Natural killer cell (primary cell): ENCODE data around the gene IGSF1. TPM values are rescaled to one million over a fixed set of nuclear protein-coding genes. Genes with fewer than 3 reads are reported as not detected.

Source experiments
- ATAC-seq, 3 donors: fragments of 150-1000 bp in 2 of 3; fragments of 200-7000 bp in 1 of 3; cut with Tn5 transposase; 1 replicate in 1 of 3; 2 replicates in 2 of 3; pipeline ENCODE4 v1.10.0; 2021; ENCODE audit warnings: mild to moderate bottlenecking in 2 of 3, moderate library complexity in 2 of 3
- DNase-seq, 2 donors: peaks; one replicate each; pipeline versions ENCODE4 v3.0.0 to v3.0.0-alpha.2; 2013 to 2021; ENCODE audit warnings: mixed read lengths in 1 of 2
- H3K27ac ChIP-seq: one replicate; pipeline ENCODE4 v1.5.1; 2013; ENCODE audit warnings: mild to moderate bottlenecking, low read length
- H3K27me3 ChIP-seq: one replicate; pipeline ENCODE4 v1.6.1; 2013; ENCODE audit warnings: low read length; ENCODE audit not compliant: control insufficient read depth, insufficient read depth
- H3K36me3 ChIP-seq: one replicate; pipeline ENCODE4 v1.6.1; 2013; ENCODE audit warnings: low read length; ENCODE audit not compliant: control insufficient read depth, insufficient read depth
- H3K4me1 ChIP-seq: one replicate; pipeline ENCODE4 v1.6.1; 2013; ENCODE audit warnings: low read length; ENCODE audit not compliant: control insufficient read depth, insufficient read depth
- H3K4me3 ChIP-seq: one replicate; pipeline ENCODE4 v1.5.1; 2013; ENCODE audit warnings: low read length
- H3K9me3 ChIP-seq: one replicate; pipeline ENCODE4 v1.6.1; 2013; ENCODE audit warnings: low read length; ENCODE audit not compliant: control insufficient read depth, insufficient read depth
- H3K27ac Mint-ChIP-seq, 2 donors: one replicate each; pipeline ENCODE4 v1.8.0; 2022; ENCODE audit warnings: mild to moderate bottlenecking in 2 of 2, mixed read lengths in 2 of 2, moderate library complexity in 1 of 2
- H3K27me3 Mint-ChIP-seq, 2 donors: one replicate each; pipeline ENCODE4 v1.8.0; 2022; ENCODE audit warnings: low read depth in 2 of 2, mixed read lengths in 2 of 2
- H3K36me3 Mint-ChIP-seq: one replicate; pipeline ENCODE4 v1.8.0; 2022; ENCODE audit warnings: mixed read lengths
- H3K4me1 Mint-ChIP-seq, 2 donors: one replicate each; pipeline ENCODE4 v1.8.0; 2022; ENCODE audit warnings: mixed read lengths in 2 of 2
- H3K4me3 Mint-ChIP-seq: one replicate; pipeline ENCODE4 v1.8.0; 2022; ENCODE audit warnings: mild to moderate bottlenecking, moderate library complexity, mixed read lengths
- H3K9me3 Mint-ChIP-seq, 2 donors: one replicate each; pipeline ENCODE4 v1.8.0; 2022; ENCODE audit warnings: mixed read lengths in 2 of 2
- WGBS: methylation state at CpG from one replicate; pipeline ENCODE4 v1.1.7; 2013; ENCODE audit warnings: missing lambda C conversion rate; ENCODE audit not compliant: insufficient coverage; 5-methylcytosine and 5-hydroxymethylcytosine counted together
- intact Hi-C: fragments of 100-400 bp; cut with micrococcal nuclease; formaldehyde crosslinking; loops from one replicate; pipeline ENCODE4 v1.14.2; 2022
- total RNA-seq, 4 donors: library from RNA; stranded (reverse); fragments of 120-200 nt in 1 of 4; gene quantifications; one replicate each; pipeline versions ENCODE4 v1.2.3 to v1.2.4, GENCODE V29; 2013 to 2022
- TF ChIP-seq, protein P1 (sequence below): fragments of 200-600 bp; IDR thresholded peaks from one replicate; pipeline ENCODE4 v1.8.0; 2022; ENCODE audit warnings: antibody characterized with exemption

Gene IGSF1
- total RNA-seq, 3 donors from 2014 or later (not counting 1 experiment from before 2014, with no cell fraction given) = not detected

DNA sequence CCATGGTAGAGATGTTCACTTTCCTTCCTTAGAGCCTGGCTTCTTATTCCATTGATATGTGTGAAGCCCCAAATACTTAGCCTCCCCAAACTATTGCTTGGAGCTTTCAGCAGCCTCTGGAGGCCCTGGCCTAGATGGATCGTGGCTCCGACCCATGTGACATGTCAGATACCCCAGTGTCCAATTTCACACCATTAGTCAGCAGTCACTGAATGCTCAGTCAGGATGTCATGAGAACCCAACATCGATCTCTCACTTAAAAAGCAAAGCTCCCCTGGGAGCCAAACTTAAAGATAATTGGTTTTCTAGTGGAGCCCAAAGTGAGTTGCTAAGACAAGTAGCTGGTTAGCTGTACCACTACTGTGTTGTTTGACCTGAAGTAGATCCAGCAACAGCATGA is 41.6 kb upstream of the IGSF1 start:
- Histone ChIP-seq H3K27ac (no peak overlapping the region), H3K27me3 (no peaks in the 10 kb centered on the region), H3K36me3 (no peaks in the 10 kb centered on the region), H3K4me3 (no peak overlapping the region), H3K4me1 (no peaks in the 10 kb centered on the region), H3K9me3 (no peaks in the 10 kb centered on the region)
- intact Hi-C loops = no loop called here
- Mint-ChIP-seq H3K4me1 (no peaks in the 10 kb centered on the region), H3K9me3 (peaks cover 0 to 3% of the 10 kb centered on the region in 2 donors), H3K27ac (no peak overlapping the region), H3K36me3 (no peaks in the 10 kb centered on the region), H3K4me3 (no peak overlapping the region), H3K27me3 (peaks cover 0 to 8% of the 10 kb centered on the region in 2 donors)
- ATAC-seq = no peak
- WGBS = 90% methylated on average over 3 of the region's 3 CpGs
- DNase-seq = no peak
- TF ChIP-seq, protein P1, sequence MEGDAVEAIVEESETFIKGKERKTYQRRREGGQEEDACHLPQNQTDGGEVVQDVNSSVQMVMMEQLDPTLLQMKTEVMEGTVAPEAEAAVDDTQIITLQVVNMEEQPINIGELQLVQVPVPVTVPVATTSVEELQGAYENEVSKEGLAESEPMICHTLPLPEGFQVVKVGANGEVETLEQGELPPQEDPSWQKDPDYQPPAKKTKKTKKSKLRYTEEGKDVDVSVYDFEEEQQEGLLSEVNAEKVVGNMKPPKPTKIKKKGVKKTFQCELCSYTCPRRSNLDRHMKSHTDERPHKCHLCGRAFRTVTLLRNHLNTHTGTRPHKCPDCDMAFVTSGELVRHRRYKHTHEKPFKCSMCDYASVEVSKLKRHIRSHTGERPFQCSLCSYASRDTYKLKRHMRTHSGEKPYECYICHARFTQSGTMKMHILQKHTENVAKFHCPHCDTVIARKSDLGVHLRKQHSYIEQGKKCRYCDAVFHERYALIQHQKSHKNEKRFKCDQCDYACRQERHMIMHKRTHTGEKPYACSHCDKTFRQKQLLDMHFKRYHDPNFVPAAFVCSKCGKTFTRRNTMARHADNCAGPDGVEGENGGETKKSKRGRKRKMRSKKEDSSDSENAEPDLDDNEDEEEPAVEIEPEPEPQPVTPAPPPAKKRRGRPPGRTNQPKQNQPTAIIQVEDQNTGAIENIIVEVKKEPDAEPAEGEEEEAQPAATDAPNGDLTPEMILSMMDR = no peak

DNA sequence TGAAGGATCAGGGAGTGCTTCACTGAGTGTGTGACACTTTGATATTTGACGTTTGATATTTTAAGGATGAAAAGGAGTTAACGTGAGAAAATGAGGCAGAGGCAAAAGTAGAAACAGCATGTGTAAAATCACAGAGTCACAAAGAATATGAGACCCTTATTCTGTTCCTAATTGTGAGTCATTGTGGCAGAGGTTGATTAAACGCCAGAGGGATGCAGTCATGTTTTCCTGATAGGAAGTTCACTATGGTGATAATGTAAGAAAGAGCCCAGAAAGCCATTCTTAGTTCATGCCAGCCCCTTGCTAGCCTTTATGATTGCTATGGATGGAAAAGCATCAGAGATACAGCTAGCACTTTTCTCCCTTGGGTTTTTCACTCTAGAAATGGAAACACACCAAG is 33.5 kb upstream of the IGSF1 start:
- intact Hi-C loops = no loop called here
- TF ChIP-seq, protein P1 = no peak
- H3K4me1 Mint-ChIP-seq = no peaks in the 10 kb centered on the region
- H3K36me3 ChIP-seq = no peaks in the 10 kb centered on the region
- H3K27ac Mint-ChIP-seq = no peak overlapping the region
- peaks cover 0 to 3% of the 10 kb centered on the region in 2 donors for H3K9me3 Mint-ChIP-seq
- peaks cover 0 to 21% of the 10 kb centered on the region in 2 donors for H3K27me3 Mint-ChIP-seq
- DNase-seq = no peak
- 68% methylated on average over 3 of the region's 3 CpGs for WGBS
- no peak overlapping the region for H3K4me3 Mint-ChIP-seq
- H3K27ac ChIP-seq = no peak overlapping the region
- no peaks in the 10 kb centered on the region for H3K36me3 Mint-ChIP-seq
- no peaks in the 10 kb centered on the region for H3K4me1 ChIP-seq
- no peak overlapping the region for H3K4me3 ChIP-seq
- no peaks in the 10 kb centered on the region for H3K9me3 ChIP-seq
- no peak for ATAC-seq
- H3K27me3 ChIP-seq = no peaks in the 10 kb centered on the region

DNA sequence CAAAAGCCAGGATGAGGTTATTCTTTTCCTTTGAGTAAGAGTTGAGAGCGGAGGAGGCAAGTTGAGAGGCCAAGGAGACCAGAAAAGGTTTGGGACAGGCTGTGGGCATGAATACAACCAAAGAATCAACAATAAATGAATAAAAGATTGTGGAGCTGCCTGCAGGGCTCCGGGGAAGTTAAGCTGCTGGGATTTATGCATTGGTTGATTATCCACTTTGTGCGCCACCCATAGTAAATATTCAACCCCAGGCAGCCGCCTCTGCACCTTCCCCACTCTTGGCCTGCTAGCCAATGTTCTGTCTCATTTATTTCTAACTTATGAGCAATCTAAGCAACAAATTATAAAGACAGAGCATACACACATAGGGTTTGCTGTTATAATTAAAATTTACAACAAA is 28.2 kb upstream of the IGSF1 start:
- H3K4me1 ChIP-seq = no peaks in the 10 kb centered on the region
- H3K4me3 ChIP-seq = no peak overlapping the region
- H3K9me3 ChIP-seq = no peaks in the 10 kb centered on the region
- Mint-ChIP-seq H3K27me3 (peaks cover 0 to 22% of the 10 kb centered on the region in 2 donors), H3K27ac (no peak overlapping the region), H3K36me3 (no peaks in the 10 kb centered on the region), H3K4me1 (no peaks in the 10 kb centered on the region), H3K9me3 (no peaks in the 10 kb centered on the region), H3K4me3 (no peak overlapping the region)
- H3K36me3 ChIP-seq = no peaks in the 10 kb centered on the region
- no peak overlapping the region for H3K27ac ChIP-seq
- TF ChIP-seq, protein P1 = no peak
- no peaks in the 10 kb centered on the region for H3K27me3 ChIP-seq
- ATAC-seq (no peak), DNase-seq (no peak)
- 94% methylated on average over 2 of the region's 4 CpGs for WGBS
- intact Hi-C loops = no loop called here

DNA sequence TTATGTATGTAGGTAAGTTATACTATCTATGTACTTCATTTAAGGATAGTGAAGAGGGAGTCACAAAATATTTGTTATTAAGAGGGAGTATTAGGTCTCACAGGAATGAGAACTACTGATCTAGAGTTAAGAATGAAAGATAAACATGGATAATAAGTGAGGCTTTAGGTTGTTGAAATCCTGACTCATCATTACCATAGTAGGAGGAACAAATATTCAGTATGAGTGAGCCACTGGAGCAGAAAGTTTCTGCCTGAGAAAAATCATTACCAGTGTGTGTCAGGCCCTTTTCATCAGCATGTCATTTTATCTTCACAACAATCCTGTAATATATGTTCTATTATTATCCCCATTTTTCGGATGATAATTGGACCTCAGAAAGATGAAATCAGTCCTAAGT is 27.2 kb upstream of the IGSF1 start:
- Mint-ChIP-seq H3K9me3 (no peaks in the 10 kb centered on the region), H3K4me1 (no peaks in the 10 kb centered on the region), H3K4me3 (no peak overlapping the region), H3K27me3 (peaks cover 0 to 22% of the 10 kb centered on the region in 2 donors), H3K27ac (no peak overlapping the region), H3K36me3 (no peaks in the 10 kb centered on the region)
- intact Hi-C loops = no loop called here
- Histone ChIP-seq H3K27me3 (no peaks in the 10 kb centered on the region), H3K27ac (no peak overlapping the region), H3K36me3 (no peaks in the 10 kb centered on the region), H3K4me1 (no peaks in the 10 kb centered on the region), H3K4me3 (no peak overlapping the region), H3K9me3 (no peaks in the 10 kb centered on the region)
- WGBS = no CpG with 5 or more reads among the region's 1 CpG
- TF ChIP-seq, protein P1 = no peak
- DNase-seq (no peak), ATAC-seq (no peak)
